HG03066 (cell line): Measurements from ENCODE around the gene RCAN2.

Experiments
- ATAC-seq: cut with Tn5 transposase; IDR thresholded peaks from one replicate; pipeline ENCODE4 v1.9.1; 2021; ENCODE audit warnings: low read depth; ENCODE audit not compliant: unreplicated experiment

The RCAN2 gene

GRCh38 chr6:46189726-46190125, 301.5 kb downstream of the RCAN2 start:
- no peak for ATAC-seq

GRCh38 chr6:46186583-46186982, 304.7 kb downstream of the RCAN2 start:
- ATAC-seq, result no peak

DNA sequence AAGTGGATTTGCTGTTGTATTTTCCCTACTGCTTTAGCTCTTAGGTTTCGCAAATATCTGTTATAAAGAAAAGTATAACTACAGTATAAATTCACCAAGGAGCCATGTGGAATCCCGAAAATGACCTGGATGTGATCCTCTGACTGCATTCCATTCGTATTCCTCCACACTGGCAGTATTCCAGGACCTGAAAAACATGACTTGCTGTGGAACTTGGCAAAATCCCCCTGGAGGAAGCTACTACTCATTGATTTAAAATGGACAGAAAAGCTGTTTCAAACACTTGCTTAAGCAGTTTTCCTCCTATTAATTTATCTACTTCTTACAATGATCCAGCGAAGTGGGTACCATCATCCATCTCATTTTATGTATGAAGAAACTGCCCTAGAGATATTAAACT, 307.1 kb downstream of the RCAN2 start:
- no peak for ATAC-seq

DNA sequence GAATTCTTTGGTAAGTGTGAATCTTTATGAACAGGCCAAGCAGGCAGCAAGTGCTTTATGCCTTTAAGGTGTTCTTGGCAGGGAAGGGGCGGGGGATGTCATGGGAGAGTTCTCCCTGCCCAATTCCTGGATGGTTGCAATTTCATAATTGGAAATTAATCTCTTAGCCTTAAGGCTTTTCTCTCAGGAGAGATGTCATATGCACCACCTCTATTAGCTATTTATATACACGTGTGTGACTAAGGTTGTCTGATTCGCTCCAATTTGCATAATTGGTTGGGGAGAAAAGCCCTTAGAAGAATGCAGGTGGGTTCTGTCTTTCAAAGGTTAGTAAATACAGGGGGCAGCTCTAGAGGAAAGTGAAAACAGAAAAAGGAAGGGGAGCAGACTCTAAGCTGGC, 315.3 kb downstream of the RCAN2 start:
- peak; percentile 49 for ATAC-seq

DNA sequence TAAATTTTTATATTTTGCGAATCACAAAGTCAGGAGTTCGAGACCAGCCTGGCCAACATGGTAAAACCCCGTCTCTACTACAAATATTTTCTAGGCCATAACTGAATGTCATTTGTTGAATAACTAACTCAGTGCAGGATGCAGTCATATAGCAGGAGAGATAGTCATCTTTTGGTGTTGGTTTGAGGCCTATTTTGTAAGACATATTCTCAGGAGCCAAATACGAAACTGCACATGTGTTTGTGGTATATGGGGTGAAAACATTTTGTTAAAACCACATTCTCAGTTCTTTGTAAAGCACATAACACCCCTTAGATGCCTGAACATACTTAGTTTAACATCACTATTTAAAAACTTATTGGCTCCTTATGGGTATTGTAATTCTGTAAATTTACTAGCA, 315.8 kb downstream of the RCAN2 start:
- peak; percentile 70 for ATAC-seq

DNA sequence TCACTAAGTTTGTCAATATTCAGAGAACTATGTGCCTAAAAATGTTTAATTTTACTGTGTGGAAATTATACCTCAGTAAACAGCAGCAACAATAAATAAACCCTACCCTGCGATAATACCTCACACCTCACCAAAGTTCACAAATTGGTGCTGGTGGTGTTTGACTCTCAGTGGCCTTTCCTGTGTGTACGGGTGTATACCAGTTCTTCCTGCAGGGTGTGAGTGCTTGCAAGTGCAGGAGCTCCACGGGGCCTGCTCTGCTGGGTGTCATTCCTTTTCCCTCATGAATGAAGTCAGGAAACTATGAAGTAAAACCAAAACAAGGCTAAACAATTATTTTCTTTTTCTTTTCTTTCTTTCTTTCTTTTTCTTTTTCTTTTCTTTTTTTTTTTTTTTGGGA, 316.3 kb downstream of the RCAN2 start:
- ATAC-seq, result no peak

GRCh38 chr6:46172176-46172575, 319.1 kb downstream of the RCAN2 start:
- no peak for ATAC-seq
